Mesothelial cell of epicardium (in vitro differentiated cells): Measurements from ENCODE around the gene GLUD1. TPM values are rescaled to one million over a fixed set of nuclear protein-coding genes. Genes with fewer than 3 reads are reported as not detected.

ENCODE experiments used
- DNase-seq, 2 experiments: peaks; one replicate each; pipeline ENCODE4 v3.0.0; 2021; ENCODE audit warnings: low spot score in 2 of 2; ENCODE audit not compliant: unreplicated experiment in 2 of 2
- H3K27ac Mint-ChIP-seq: 2 replicates; pipeline ENCODE4 v1.8.0; 2021; ENCODE audit warnings: mixed read lengths
- H3K27me3 Mint-ChIP-seq: 2 replicates; pipeline ENCODE4 v1.8.0; 2021; ENCODE audit warnings: low read depth, mixed read lengths
- H3K36me3 Mint-ChIP-seq: 2 replicates; pipeline ENCODE4 v1.8.0; 2021; ENCODE audit warnings: mixed read lengths
- H3K4me1 Mint-ChIP-seq: 2 replicates; pipeline ENCODE4 v1.8.0; 2021; ENCODE audit warnings: mixed read lengths
- H3K4me3 Mint-ChIP-seq: 2 replicates; pipeline ENCODE4 v1.8.0; 2021; ENCODE audit warnings: mild to moderate bottlenecking, moderate library complexity, mixed read lengths
- H3K9me3 Mint-ChIP-seq: 2 replicates; pipeline ENCODE4 v1.8.0; 2021; ENCODE audit warnings: mixed read lengths
- CTCF ChIP-seq: fragments of 200-600 bp; sonication (generic); IDR thresholded peaks from one replicate; pipeline ENCODE4 v1.5.0; 2021; ENCODE audit warnings: antibody characterized with exemption; ENCODE audit not compliant: unreplicated experiment
- total RNA-seq: library from RNA; stranded (reverse); gene quantifications from 3 replicates; pipeline ENCODE4 v1.2.1, GENCODE V29; 2021

The GLUD1 gene
- total RNA-seq, 1 donor from 2014 or later: 52.3 TPM

GRCh38 chr10:87066178-87066577 lies 28.5 kb downstream of the GLUD1 start:
- Mint-ChIP-seq H3K9me3 (no peaks in the 10 kb centered on the region), H3K36me3 (peaks cover 44% of the 10 kb centered on the region), H3K4me3 (no peak overlapping the region), H3K4me1 (no peaks in the 10 kb centered on the region), H3K27ac (no peak overlapping the region), H3K27me3 (no peaks in the 10 kb centered on the region)
- no peak for DNase-seq
- TF ChIP-seq CTCF: no peak

DNA sequence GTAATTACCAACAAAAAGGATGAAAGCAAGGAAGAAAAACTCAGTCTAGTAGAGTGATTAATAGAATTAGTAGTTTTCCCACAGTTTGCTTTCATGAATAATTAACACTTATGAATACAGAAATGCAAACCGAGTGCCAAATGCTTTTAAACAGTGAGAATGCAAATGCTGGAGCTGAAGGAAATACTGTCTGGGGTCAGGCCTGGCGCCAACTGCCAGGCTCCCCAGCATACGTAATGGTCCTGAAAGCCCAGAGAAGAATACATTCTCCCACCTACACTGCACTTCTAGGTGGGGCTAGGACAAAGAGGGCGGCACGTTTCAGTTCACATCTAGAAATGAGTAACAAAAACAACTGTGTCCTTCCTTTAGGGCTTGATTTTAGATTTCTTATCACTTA lies 30.0 kb downstream of the GLUD1 start:
- no peak for DNase-seq
- Mint-ChIP-seq H3K36me3 (peaks cover 53% of the 10 kb centered on the region), H3K4me1 (no peaks in the 10 kb centered on the region), H3K4me3 (no peak overlapping the region), H3K9me3 (no peaks in the 10 kb centered on the region), H3K27me3 (no peaks in the 10 kb centered on the region), H3K27ac (no peak overlapping the region)
- TF ChIP-seq CTCF: no peak

GRCh38 chr10:87060280-87060928 lies 34.2 kb downstream of the GLUD1 start:
- peaks cover 45% of the 10 kb centered on the region for H3K36me3 Mint-ChIP-seq
- no peak overlapping the region for H3K4me3 Mint-ChIP-seq
- H3K27me3 Mint-ChIP-seq: no peaks in the 10 kb centered on the region
- TF ChIP-seq CTCF: no peak
- no peaks in the 10 kb centered on the region for H3K9me3 Mint-ChIP-seq
- no peak for DNase-seq
- H3K4me1 Mint-ChIP-seq: no peaks in the 10 kb centered on the region
- H3K27ac Mint-ChIP-seq: no peak overlapping the region

- Mint-ChIP-seq H3K9me3 (no peaks in the 10 kb centered on the region), H3K36me3 (peaks cover 45% of the 10 kb centered on the region), H3K4me3 (no peak overlapping the region), H3K27ac (no peak overlapping the region), H3K4me1 (no peaks in the 10 kb centered on the region), H3K27me3 (no peaks in the 10 kb centered on the region)
- DNase-seq: no peak
- no peak for TF ChIP-seq CTCF
These were observed 35.2 kb downstream of the GLUD1 start for GRCh38 chr10:87059401-87059800.

DNA sequence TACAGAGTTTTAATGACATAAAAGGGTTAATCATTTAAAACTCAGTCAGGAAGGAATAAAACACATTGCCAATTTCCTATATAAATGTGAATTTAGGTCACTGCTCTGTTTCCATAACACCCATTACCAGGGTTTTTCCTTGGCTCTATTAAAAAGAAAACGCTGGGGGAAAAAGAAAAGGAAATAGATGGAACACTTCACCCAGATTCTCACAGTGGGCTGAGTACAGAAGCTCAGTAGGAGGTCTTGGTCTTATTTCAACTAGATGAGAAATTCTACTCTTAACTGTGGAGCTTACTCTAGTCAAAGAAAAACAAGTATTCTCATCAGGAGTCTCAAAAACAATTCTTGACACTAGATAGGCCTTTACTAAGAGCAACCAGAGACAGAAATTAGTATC lies 36.5 kb downstream of the GLUD1 start:
- Mint-ChIP-seq H3K4me3 (no peak overlapping the region), H3K27me3 (no peaks in the 10 kb centered on the region), H3K36me3 (peaks cover 38% of the 10 kb centered on the region), H3K9me3 (no peaks in the 10 kb centered on the region), H3K4me1 (peaks cover under 1% of the 10 kb centered on the region), H3K27ac (no peak overlapping the region)
- DNase-seq: no peak
- TF ChIP-seq CTCF: no peak
